GM12878 (cell line): ENCODE data around the gene LYVE1. TPM values are rescaled to one million over a fixed set of nuclear protein-coding genes. Genes with fewer than 3 reads are reported as not detected.

Source experiments
- ATAC-seq: fragments of 200-7000 bp; cut with Tn5 transposase; 3 replicates; pipeline ENCODE4 v1.9.1; 2020; ENCODE audit warnings: mild to moderate bottlenecking, moderate library complexity
- BruUV-seq: library from RNA; stranded (reverse); fragments of 400-500 nt; replicated peaks from 2 replicates; lab custom pipeline; 2021; lab: Mats Ljungman, UMichigan
- CTCF ChIA-PET: fragments of 300-600 bp; sonication (Branson Sonifier 250); formaldehyde crosslinking; extraction: SDS; loops from one replicate; lab custom pipeline; 2021; ENCODE audit warnings: inconsistent platforms; lab: Yijun Ruan, JAX
- POLR2A ChIA-PET: fragments of 350-600 bp; formaldehyde crosslinking; extraction: SDS; loops from one replicate; lab custom pipeline; 2021; ENCODE audit warnings: inconsistent platforms; lab: Charles Lee
- RAD21 ChIA-PET: fragments of 300-600 bp; sonication (Branson Sonifier 250); formaldehyde crosslinking; loops from one replicate; lab custom pipeline; 2023; ENCODE audit warnings: antibody characterized with exemption; ENCODE audit not compliant: unreplicated experiment; lab: Charles Lee
- SMC1A ChIA-PET: fragments of 300-600 bp; sonication (Branson Sonifier 250); formaldehyde crosslinking; loops from one replicate; lab custom pipeline; 2023; ENCODE audit not compliant: unreplicated experiment, uncharacterized antibody; lab: Charles Lee
- DNase-seq: peaks from one replicate; pipeline ENCODE4 v3.0.0-alpha.2; 2011; ENCODE audit warnings: low read depth, low spot score
- FAIRE-seq: peaks from 3 replicates; lab custom pipeline; 2011; peaks lifted over from hg19 to GRCh38; lab: Jason Lieb, UNC
- H2AFZ ChIP-seq: 2 replicates; pipeline ENCODE4 v1.6.0; 2011; ENCODE audit warnings: low read depth, low read length, control low read depth; ENCODE audit not compliant: control insufficient read depth
- H3K27ac ChIP-seq: 2 replicates; pipeline ENCODE4 v1.5.1; 2011; ENCODE audit warnings: control low read depth; ENCODE audit not compliant: control insufficient read depth, insufficient read depth
- H3K27me3 ChIP-seq, 2 experiments: replicated peaks in 1 of 2; 2 replicates each; pipeline versions ENCODE4 v1.6.0 to v1.6.1; 2011; ENCODE audit warnings: low read length in 1 of 2; ENCODE audit not compliant: control insufficient read depth in 2 of 2, insufficient read depth in 2 of 2
- H3K36me3 ChIP-seq, 2 experiments: 2 replicates each; pipeline ENCODE4 v1.5.1; 2011; ENCODE audit warnings: low read length in 1 of 2; ENCODE audit not compliant: control insufficient read depth in 2 of 2, insufficient read depth in 2 of 2
- H3K4me1 ChIP-seq: 2 replicates; pipeline ENCODE4 v1.6.1; 2011; ENCODE audit warnings: mild to moderate bottlenecking, low read length, moderate library complexity, mixed read lengths; ENCODE audit not compliant: control insufficient read depth, insufficient read depth
- H3K4me2 ChIP-seq: 2 replicates; pipeline ENCODE4 v1.6.0; 2011; ENCODE audit warnings: control low read depth; ENCODE audit not compliant: control insufficient read depth, insufficient read depth
- H3K4me3 ChIP-seq: fragments of 200-600 bp; sonication (generic); 2 replicates; pipeline ENCODE4 v1.5.1; 2016
- H3K79me2 ChIP-seq: 2 replicates; pipeline ENCODE4 v1.6.0; 2011; ENCODE audit warnings: low read length; ENCODE audit not compliant: control insufficient read depth, insufficient read depth
- H3K9ac ChIP-seq: 2 replicates; pipeline ENCODE4 v1.8.0; 2011; ENCODE audit warnings: low read length, control low read depth, mixed read lengths; ENCODE audit not compliant: control insufficient read depth, insufficient read depth
- H3K9me3 ChIP-seq: replicated peaks from 3 replicates; pipeline ENCODE4 v1.5.1; 2011; ENCODE audit warnings: mild to moderate bottlenecking, low read length; ENCODE audit not compliant: control insufficient read depth, insufficient read depth
- H4K20me1 ChIP-seq: 2 replicates; pipeline ENCODE4 v1.6.0; 2011; ENCODE audit not compliant: control insufficient read depth, insufficient read depth
- CBX3 ChIP-seq: fragments of 200-600 bp; sonication (generic); IDR thresholded peaks from 2 replicates; pipeline ENCODE4 v1.6.1; 2016; ENCODE audit warnings: low read depth, borderline replicate concordance
- CBX5 ChIP-seq: sonication (generic); IDR thresholded peaks from 2 replicates; pipeline ENCODE4 v1.6.1; 2016; ENCODE audit warnings: low read depth, moderate library complexity, mild to moderate bottlenecking, inconsistent platforms
- HDAC2 ChIP-seq: fragments of 200-600 bp; sonication (generic); IDR thresholded peaks from 2 replicates; pipeline ENCODE4 v1.6.1; 2017
- JUNB ChIP-seq: IDR thresholded peaks from 2 replicates; pipeline ENCODE4 v1.6.1; 2016; ENCODE audit warnings: antibody characterized with exemption, mild to moderate bottlenecking
- KAT2A ChIP-seq: conservative IDR thresholded peaks from 2 replicates; pipeline ENCODE4 v1.6.1; 2011; ENCODE audit warnings: low read depth, low read length; ENCODE audit not compliant: control insufficient read depth
- KDM1A ChIP-seq: fragments of 200-600 bp; sonication (generic); IDR thresholded peaks from 2 replicates; pipeline ENCODE4 v1.6.1; 2016; ENCODE audit warnings: borderline replicate concordance
- SREBF2 ChIP-seq: IDR thresholded peaks from 2 replicates; pipeline ENCODE4 v1.6.1; 2012; ENCODE audit warnings: mild to moderate bottlenecking, low read length
- SRF ChIP-seq, 2 experiments: IDR thresholded peaks; 2 replicates each; pipeline ENCODE4 v1.6.1; 2011; ENCODE audit warnings: low read depth in 2 of 2, low read length in 2 of 2, mild to moderate bottlenecking in 1 of 2, moderate library complexity in 1 of 2
- WGBS: methylation state at CpG from one replicate; pipeline ENCODE4 v1.1.6; 2016; ENCODE audit warnings: low lambda C conversion rate; ENCODE audit not compliant: insufficient replicate concordance, insufficient coverage; ENCODE audit errors: missing lambda C conversion rate; 5-methylcytosine and 5-hydroxymethylcytosine counted together
- in situ Hi-C: fragments of 300-500 bp; cut with MboI; formaldehyde crosslinking; loops from 9 replicates; pipeline ENCODE4 v1.14.3; 2018; ENCODE audit warnings: mixed read lengths
- intact Hi-C: fragments of 100-400 bp; cut with micrococcal nuclease; formaldehyde crosslinking; loops from one replicate; pipeline ENCODE4 v1.14.2; 2022; ENCODE audit not compliant: unreplicated experiment
- polyA plus RNA-seq, 11 experiments: library from polyadenylated mRNA; depleted of rRNA in 4 of 11; unstranded in 6 of 11; stranded (reverse) in 5 of 11; fragments of >200 nt; fragmentation: Nextera tagmentation in 4 of 11; fragmentation: Illumina TruSeq in 1 of 11; extraction: Ambion mirVana in 4 of 11; extraction: Trizol in 1 of 11; gene quantifications; 1 replicate in 1 of 11; 2 replicates in 10 of 11; pipeline versions ENCODE4 v1.2.1 to v1.2.3, GENCODE V29; 2011 to 2016; ENCODE audit warnings: inconsistent platforms in 2 of 11, missing spikeins in 2 of 11, low read depth in 1 of 11
- total RNA-seq, 4 experiments: library from RNA; depleted of rRNA in 3 of 4; stranded (reverse); fragments of >200 nt in 3 of 4; fragmentation: Illumina TruSeq in 1 of 4; extraction: Trizol in 1 of 4; gene quantifications; 2 replicates each; pipeline versions ENCODE4 v1.2.1 to v1.2.3, GENCODE V29; 2013 to 2021
- TF ChIP-seq, protein P1 (sequence below): IDR thresholded peaks from 2 replicates; pipeline ENCODE4 v1.6.1; 2011; ENCODE audit warnings: low read depth, mild to moderate bottlenecking, low read length, moderate library complexity, borderline replicate concordance; ENCODE audit errors: extremely low read depth
- TF ChIP-seq, protein P2 (sequence below): fragments of 450-650 bp; IDR thresholded peaks from 2 replicates; pipeline ENCODE4 v1.6.1; 2017; ENCODE audit warnings: borderline replicate concordance
- TF ChIP-seq, protein P3 (sequence below): fragments of 450-650 bp; IDR thresholded peaks from 2 replicates; pipeline ENCODE4 v1.6.1; 2016; ENCODE audit warnings: mild to moderate bottlenecking

LYVE1 gene
- total and polyA plus RNA-seq, 10 of the 15 experiments (the other 5 are each of a cell fraction or from before 2014, with no cell fraction given), result 0.15 TPM; not detected in 9

DNA sequence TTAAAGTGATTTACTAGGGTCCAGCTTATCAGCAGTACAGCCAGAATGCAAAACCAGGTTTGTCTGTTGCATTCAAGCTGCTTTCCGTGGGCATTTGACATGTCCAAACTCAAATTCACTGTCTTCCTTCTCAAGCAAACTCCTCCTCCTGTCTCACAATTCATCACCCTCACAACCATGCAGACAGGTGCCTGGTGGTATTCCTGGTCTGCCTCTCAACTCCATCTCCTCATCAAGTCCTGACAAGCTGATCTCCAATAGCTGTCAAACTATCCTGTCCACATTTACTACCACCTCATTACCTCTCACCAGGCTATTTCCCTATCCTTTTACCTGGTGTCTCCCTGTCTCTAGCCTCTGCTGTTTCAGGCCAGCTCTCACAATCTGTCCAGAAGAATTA lies 49.1 kb upstream of the LYVE1 start:
- TF ChIP-seq, protein P1, sequence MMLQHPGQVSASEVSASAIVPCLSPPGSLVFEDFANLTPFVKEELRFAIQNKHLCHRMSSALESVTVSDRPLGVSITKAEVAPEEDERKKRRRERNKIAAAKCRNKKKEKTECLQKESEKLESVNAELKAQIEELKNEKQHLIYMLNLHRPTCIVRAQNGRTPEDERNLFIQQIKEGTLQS, result no peak
- TF ChIP-seq CBX3 (no peak), KDM1A (no peak), KAT2A (no peak), SRF (IDR thresholded peaks at IDR 0.05; ENCODE audit: low read depth in 2 of 2, low read length in 2 of 2) (no peak), SREBF2 (no peak), CBX5 (no peak), JUNB (no peak), HDAC2 (no peak)
- TF ChIP-seq, protein P2, sequence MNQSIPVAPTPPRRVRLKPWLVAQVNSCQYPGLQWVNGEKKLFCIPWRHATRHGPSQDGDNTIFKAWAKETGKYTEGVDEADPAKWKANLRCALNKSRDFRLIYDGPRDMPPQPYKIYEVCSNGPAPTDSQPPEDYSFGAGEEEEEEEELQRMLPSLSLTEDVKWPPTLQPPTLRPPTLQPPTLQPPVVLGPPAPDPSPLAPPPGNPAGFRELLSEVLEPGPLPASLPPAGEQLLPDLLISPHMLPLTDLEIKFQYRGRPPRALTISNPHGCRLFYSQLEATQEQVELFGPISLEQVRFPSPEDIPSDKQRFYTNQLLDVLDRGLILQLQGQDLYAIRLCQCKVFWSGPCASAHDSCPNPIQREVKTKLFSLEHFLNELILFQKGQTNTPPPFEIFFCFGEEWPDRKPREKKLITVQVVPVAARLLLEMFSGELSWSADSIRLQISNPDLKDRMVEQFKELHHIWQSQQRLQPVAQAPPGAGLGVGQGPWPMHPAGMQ, result no peak
- TF ChIP-seq, protein P3, sequence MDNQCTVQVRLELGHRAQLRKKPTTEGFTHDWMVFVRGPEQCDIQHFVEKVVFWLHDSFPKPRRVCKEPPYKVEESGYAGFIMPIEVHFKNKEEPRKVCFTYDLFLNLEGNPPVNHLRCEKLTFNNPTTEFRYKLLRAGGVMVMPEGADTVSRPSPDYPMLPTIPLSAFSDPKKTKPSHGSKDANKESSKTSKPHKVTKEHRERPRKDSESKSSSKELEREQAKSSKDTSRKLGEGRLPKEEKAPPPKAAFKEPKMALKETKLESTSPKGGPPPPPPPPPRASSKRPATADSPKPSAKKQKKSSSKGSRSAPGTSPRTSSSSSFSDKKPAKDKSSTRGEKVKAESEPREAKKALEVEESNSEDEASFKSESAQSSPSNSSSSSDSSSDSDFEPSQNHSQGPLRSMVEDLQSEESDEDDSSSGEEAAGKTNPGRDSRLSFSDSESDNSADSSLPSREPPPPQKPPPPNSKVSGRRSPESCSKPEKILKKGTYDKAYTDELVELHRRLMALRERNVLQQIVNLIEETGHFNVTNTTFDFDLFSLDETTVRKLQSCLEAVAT, result no peak
- in situ Hi-C loops, result no loop called here
- Histone ChIP-seq H2AFZ (no peak overlapping the region), H3K9ac (no peak overlapping the region), H3K4me2 (no peak overlapping the region), H3K4me1 (no peaks in the 10 kb centered on the region), H3K4me3 (no peak overlapping the region), H3K9me3 (no peaks in the 10 kb centered on the region; the same call in 2 of the 3 replicates), H3K79me2 (no peaks in the 10 kb centered on the region), H4K20me1 (no peaks in the 10 kb centered on the region), H3K27ac (no peak overlapping the region), H3K36me3 (no peaks in the 10 kb centered on the region), H3K27me3 (no peaks in the 10 kb centered on the region; a peak in 1 of 4 replicates)
- BruUV-seq, result no TSS peak
- WGBS, result 0% methylated on average over 1 of the region's 1 CpG
- ChIA-PET RAD21 (interaction anchor here (1.1 to 1.3 kb wide), 3 partner anchors 12 to 204 kb away, joined by 3 read pairs; no protein-coding TSS in a partner anchor), CTCF (interaction anchor here (0.8 to 2.4 kb wide), 6 partner anchors 9 to 204 kb away, joined by 3 to 9 read pairs (median 4); partner anchors contain the start of gene RNF141), SMC1A (interaction anchor here (1.0 to 1.6 kb wide), 6 partner anchors 23 to 204 kb away, joined by 3 to 5 read pairs (median 3); no protein-coding TSS in a partner anchor), POLR2A (no interaction called here)
- intact Hi-C loops, result no loop called here
- ATAC-seq (no peak), DNase-seq (no peak), FAIRE-seq (no peak)
